ENCODE results near the gene VPS35.

The VPS35 gene

DNA sequence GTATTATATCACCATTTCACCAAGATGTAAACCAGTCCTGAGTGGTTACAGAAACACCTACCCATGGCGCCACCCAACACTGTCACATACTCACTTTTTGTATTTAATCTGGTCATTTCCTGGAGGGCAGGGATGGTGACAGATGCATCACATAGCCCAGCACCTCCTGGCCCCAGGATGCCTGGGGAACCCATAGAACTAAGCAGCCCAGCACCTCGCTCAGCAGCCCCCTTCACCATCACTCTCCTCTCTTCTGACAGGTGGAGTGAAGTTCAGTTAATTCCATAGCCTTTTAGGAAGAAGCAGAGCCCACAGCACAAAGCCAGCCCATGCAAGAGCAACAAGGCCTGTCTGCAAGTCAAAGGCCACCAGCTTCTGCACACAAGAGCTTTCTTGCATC lies 31.6 kb upstream of the VPS35 start:
- DNase-seq (ENCODE audit: insufficient read length, low spot score) (no peak), FAIRE-seq (no peak)
- TF ChIP-seq, protein P1, sequence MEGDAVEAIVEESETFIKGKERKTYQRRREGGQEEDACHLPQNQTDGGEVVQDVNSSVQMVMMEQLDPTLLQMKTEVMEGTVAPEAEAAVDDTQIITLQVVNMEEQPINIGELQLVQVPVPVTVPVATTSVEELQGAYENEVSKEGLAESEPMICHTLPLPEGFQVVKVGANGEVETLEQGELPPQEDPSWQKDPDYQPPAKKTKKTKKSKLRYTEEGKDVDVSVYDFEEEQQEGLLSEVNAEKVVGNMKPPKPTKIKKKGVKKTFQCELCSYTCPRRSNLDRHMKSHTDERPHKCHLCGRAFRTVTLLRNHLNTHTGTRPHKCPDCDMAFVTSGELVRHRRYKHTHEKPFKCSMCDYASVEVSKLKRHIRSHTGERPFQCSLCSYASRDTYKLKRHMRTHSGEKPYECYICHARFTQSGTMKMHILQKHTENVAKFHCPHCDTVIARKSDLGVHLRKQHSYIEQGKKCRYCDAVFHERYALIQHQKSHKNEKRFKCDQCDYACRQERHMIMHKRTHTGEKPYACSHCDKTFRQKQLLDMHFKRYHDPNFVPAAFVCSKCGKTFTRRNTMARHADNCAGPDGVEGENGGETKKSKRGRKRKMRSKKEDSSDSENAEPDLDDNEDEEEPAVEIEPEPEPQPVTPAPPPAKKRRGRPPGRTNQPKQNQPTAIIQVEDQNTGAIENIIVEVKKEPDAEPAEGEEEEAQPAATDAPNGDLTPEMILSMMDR (IDR thresholded peaks at IDR 0.05; ENCODE audit: insufficient read depth, missing control alignments), result no peak

DNA sequence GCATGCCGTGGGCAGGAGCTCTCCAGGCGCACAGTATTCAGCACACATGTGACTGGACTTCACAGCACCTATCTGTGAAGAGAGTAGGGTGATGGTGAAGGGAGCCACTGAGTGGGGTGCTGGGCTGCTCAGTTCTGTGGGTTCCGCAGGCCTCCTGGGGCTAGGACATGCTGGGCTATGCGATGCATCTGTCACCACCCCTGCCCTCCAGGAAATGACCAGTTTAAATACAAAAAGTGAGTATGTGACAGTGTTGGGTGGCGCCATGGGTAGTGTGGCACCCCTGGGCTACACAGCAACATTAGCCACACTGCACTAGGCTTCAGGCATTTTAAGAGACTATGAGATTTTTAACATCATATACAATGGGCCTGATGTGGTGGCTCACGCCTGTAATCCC lies 30.6 kb upstream of the VPS35 start:
- no peak for FAIRE-seq
- TF ChIP-seq, protein P1 (IDR thresholded peaks at IDR 0.05; ENCODE audit: insufficient read depth, missing control alignments), result no peak
- DNase-seq (ENCODE audit: insufficient read length, low spot score), result no peak

DNA sequence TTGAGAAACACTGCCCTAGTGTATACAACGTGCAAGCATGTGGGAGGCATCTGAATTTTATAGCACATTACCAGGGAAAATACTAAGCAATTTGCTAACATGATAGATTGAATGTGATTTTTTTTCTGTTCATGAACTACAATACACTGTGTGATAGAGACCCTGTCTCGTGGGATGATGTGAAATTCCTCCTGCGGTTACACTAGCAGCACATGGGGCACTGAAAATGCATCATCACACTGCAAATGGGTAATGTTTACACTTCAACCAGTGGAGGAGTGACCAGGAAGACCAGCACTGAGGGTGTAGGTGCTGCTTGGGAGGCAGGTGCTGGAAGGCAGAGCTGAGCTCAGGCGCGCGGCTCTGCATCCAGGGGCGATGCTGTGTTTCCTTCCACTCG lies 29.2 kb upstream of the VPS35 start:
- TF ChIP-seq, protein P1 (IDR thresholded peaks at IDR 0.05; ENCODE audit: insufficient read depth, missing control alignments), result no peak
- FAIRE-seq (no peak), DNase-seq (ENCODE audit: insufficient read length, low spot score) (no peak)

DNA sequence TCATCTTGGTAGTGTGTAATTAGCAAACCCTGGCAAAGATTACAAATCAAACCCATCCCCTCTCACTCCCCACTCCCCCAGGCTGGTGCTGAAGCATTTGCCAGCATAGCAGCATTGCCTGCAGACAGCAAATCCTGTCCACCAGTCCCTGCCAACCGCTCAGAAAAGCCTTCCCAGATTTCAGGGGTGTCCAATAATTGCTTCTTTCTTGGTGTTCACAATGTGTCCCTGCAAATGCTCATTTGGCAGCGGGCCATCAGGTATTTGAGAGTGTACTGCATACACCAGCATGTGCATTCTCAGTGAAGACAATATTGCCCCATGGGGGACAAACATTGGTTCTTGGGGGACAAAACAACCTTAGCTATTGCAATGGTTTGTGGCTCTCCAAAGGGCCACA lies 28.7 kb upstream of the VPS35 start:
- no peak for FAIRE-seq

DNA sequence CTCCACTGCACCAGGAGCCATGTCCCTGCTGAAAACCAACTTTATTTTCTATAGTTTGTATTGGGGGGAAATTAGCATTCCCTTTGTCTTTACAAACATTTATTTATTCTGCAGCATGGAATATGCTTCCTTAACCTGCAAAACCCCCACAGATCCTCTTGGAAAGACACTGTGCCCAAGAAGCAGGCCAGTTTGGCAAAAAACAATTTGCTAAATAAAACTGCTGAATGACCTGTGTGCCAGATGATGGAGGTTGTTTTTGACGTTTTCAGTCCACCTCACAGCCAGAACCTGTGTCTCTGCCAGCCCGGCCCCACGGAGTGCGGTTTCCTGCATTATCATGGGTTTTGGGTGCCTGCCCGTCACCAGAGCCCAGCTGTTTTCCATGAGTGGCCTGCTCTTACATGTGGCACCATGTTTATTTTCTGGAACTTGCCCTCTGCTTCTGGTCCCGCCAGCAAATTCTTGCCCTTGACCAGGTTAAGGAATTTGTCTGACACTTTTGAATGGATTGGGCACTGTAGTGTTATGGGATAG lies 26.9 kb upstream of the VPS35 start:
- FAIRE-seq (no peak), DNase-seq (ENCODE audit: insufficient read length, low spot score) (no peak)
- TF ChIP-seq, protein P1 (IDR thresholded peaks at IDR 0.05; ENCODE audit: insufficient read depth, missing control alignments), result no peak

More for the DNA sequence above, 28.7 kb upstream of the VPS35 start:
- TF ChIP-seq, protein P1 (IDR thresholded peaks at IDR 0.05; ENCODE audit: insufficient read depth, missing control alignments), result no peak
- DNase-seq (ENCODE audit: insufficient read length, low spot score), result no peak

DNA sequence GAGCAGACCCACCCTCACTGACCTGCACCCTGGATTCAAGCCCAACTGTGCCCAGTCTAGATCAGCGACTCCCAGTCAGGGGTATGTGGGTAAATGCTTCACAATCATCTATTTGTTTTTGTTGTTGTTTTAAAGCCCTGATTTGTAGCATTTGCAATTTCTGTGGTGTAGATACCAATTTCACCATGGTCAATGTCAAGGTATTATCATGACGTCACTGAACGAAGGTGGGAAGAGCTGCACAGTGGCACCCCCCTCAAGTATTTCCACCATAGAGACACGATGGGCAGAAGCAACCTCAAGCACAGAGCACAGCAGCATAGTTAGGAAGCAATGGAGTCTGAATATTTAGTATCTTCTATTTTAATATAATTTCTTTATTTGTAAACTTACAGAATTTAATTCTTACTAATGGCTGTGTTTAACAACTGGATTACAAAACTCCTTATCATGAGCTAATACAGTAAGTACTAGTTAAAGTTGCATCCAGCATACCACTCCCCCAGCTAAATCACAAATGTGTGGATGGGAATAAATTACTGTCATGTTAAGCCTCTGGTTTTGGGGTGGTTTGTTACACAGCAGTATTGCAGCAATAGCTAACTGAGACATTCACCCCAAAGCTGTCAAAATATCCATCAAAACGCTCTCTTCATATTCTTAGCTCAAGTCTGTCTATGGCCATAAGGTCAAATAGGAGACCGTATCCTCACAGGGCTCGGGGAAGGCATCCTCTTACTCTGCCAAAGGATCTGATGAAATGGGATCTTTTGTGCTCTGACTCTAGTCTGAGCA lies 26.0 kb upstream of the VPS35 start:
- FAIRE-seq, result no peak
- TF ChIP-seq, protein P1 (IDR thresholded peaks at IDR 0.05; ENCODE audit: insufficient read depth, missing control alignments), result no peak
- no peak for DNase-seq (ENCODE audit: insufficient read length, low spot score)

DNA sequence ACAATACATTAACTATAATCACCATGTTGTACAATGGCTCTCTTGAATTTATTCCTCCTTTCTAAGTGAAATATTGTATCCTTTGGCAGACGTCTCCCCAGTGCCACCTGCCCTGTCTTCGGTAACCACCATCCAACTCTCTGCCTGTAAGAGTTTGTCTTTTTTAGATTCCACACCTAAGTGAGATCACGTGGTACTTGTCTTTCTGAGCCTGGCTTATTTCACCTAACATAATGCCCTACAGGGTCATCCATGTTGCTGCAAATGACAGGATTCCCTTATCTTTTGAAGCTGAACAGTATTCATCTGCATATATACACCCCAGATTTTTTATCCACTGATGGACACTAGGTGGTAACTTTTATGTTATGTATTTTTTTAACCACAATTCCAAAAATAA lies 24.7 kb upstream of the VPS35 start:
- TF ChIP-seq, protein P1 (IDR thresholded peaks at IDR 0.05; ENCODE audit: insufficient read depth, missing control alignments), result no peak
- FAIRE-seq, result no peak

More for the DNA sequence above, 24.7 kb upstream of the VPS35 start:
- DNase-seq (ENCODE audit: insufficient read length, low spot score), result no peak
